ENCODE data around the gene MTCH1.

The MTCH1 gene

GRCh38 chr6:36989264-36989663 is 3.3 kb upstream of the MTCH1 start:
- no peak for DNase-seq

GRCh38 chr6:36986704-36987047 is 680 bp upstream of the MTCH1 start:
- DNase-seq = no peak

- no peak for DNase-seq
These were observed 584 bp downstream of the MTCH1 start for GRCh38 chr6:36985417-36985807.

- DNase-seq = peak; percentile 78
These were observed 1.2 kb downstream of the MTCH1 start for GRCh38 chr6:36984581-36985416.

- no peak for DNase-seq
These were observed 2.5 kb downstream of the MTCH1 start for GRCh38 chr6:36983538-36983937.

- no peak for DNase-seq
These were observed 4.9 kb downstream of the MTCH1 start for GRCh38 chr6:36980876-36981619.

- DNase-seq = no peak
These were observed 5.9 kb downstream of the MTCH1 start for GRCh38 chr6:36980129-36980528.

GRCh38 chr6:36979347-36979742 is 6.7 kb downstream of the MTCH1 start:
- DNase-seq = peak; percentile 46

- DNase-seq = no peak
These were observed 7.3 kb downstream of the MTCH1 start for GRCh38 chr6:36978421-36979346.

- no peak for DNase-seq
These were observed 8.5 kb downstream of the MTCH1 start for GRCh38 chr6:36977470-36977941.

- DNase-seq = no peak
These were observed 9.1 kb downstream of the MTCH1 start for GRCh38 chr6:36976931-36977330.

GRCh38 chr6:36976509-36976908 is 9.5 kb downstream of the MTCH1 start:
- no peak for DNase-seq

GRCh38 chr6:36976007-36976264 is 10.1 kb downstream of the MTCH1 start:
- no peak for DNase-seq

- DNase-seq = no peak
These were observed 10.6 kb downstream of the MTCH1 start for GRCh38 chr6:36975231-36976006.

- DNase-seq = no peak
These were observed 12.3 kb downstream of the MTCH1 start for GRCh38 chr6:36973647-36974046.

GRCh38 chr6:36973190-36973589 is 12.8 kb downstream of the MTCH1 start:
- no peak for DNase-seq

GRCh38 chr6:36971921-36972673 is 13.9 kb downstream of the MTCH1 start:
- no peak for DNase-seq

GRCh38 chr6:36970892-36971842 is 14.8 kb downstream of the MTCH1 start:
- DNase-seq = no peak

GRCh38 chr6:36969988-36970891 is 15.8 kb downstream of the MTCH1 start:
- DNase-seq = no peak
